Measurements from ENCODE around the gene PPP3CA. TPM values are rescaled to one million over a fixed set of nuclear protein-coding genes. Genes with fewer than 3 reads are reported as not detected.

The PPP3CA gene
- total RNA-seq, 1 experiment from 2014 or later = 15.5 TPM

DNA sequence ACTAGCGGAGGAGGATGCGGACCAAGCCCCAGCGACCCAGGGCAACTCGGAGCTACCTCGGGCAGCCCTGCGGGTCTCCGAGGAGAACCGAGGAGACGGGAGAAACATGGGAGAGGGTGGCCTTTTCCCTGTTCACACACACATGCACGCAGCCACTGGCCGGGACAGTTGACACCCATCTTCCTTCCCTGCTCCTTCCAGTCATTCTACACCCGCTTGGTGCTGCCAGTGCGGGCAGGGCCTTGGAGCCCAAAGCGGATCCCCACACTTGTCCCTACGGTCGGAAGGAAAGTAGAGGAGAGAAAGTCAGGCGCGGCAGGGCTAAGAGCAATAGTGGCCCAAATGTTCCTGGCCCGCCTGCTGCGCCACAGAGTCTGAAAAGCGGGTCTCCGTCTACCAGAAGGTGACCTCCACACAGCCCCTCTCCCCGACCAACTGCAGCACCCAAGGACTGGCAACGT lies 1.1 kb upstream of the PPP3CA start:
- no peaks in the 10 kb centered on the region for H3K36me3 ChIP-seq (ENCODE audit: low read depth, low read length)
- intact Hi-C loops (cut with micrococcal nuclease) = loop anchor here (2.0 to 10.0 kb wide), 7 partner anchors 84 to 914 kb away; partner anchors contain the start of gene BANK1
- ATAC-seq (0 out of 2 replicates have a peak, but pooled peaks have one; percentile 2), DNase-seq (peak; percentile 31)
- peak overlapping the region; percentile 97 for H3K4me3 ChIP-seq (ENCODE audit: low read length)
- ChIA-PET CTCF (no interaction called here), POLR2A (ENCODE audit: unreplicated experiment) (interaction anchor here (0.6 to 1.6 kb wide), 5 partner anchors 8 to 328 kb away, joined by 3 to 8 read pairs (median 8); no protein-coding TSS in a partner anchor)
- H2AFZ ChIP-seq (ENCODE audit: low read length) = peak overlapping the region; percentile 86; the same call in 1 of the 2 replicates
- no peaks in the 10 kb centered on the region for H3K9me3 ChIP-seq (ENCODE audit: low read length)
- peaks cover 27% of the 10 kb centered on the region for H3K4me1 ChIP-seq (ENCODE audit: insufficient read depth, low read length)
- no TSS peak for BruUV-seq (replicated peaks)
- peaks cover 10% of the 10 kb centered on the region; the same call in 1 of the 2 replicates for H4K20me1 ChIP-seq (ENCODE audit: low read length)
- no peaks in the 10 kb centered on the region for H3F3A ChIP-seq (ENCODE audit: low read length, unreplicated experiment)
- TF ChIP-seq, protein P1, sequence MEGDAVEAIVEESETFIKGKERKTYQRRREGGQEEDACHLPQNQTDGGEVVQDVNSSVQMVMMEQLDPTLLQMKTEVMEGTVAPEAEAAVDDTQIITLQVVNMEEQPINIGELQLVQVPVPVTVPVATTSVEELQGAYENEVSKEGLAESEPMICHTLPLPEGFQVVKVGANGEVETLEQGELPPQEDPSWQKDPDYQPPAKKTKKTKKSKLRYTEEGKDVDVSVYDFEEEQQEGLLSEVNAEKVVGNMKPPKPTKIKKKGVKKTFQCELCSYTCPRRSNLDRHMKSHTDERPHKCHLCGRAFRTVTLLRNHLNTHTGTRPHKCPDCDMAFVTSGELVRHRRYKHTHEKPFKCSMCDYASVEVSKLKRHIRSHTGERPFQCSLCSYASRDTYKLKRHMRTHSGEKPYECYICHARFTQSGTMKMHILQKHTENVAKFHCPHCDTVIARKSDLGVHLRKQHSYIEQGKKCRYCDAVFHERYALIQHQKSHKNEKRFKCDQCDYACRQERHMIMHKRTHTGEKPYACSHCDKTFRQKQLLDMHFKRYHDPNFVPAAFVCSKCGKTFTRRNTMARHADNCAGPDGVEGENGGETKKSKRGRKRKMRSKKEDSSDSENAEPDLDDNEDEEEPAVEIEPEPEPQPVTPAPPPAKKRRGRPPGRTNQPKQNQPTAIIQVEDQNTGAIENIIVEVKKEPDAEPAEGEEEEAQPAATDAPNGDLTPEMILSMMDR (conservative IDR thresholded peaks at IDR 0.05; ENCODE audit: low read depth, low read length) = no peak
- TF ChIP-seq EZH2phosphoT487 (IDR thresholded peaks at IDR 0.05; ENCODE audit: borderline replicate concordance, low read length) = no peak
- no peak for TF ChIP-seq EZH2 (IDR thresholded peaks at IDR 0.05; ENCODE audit: low read length, unreplicated experiment)
- H3K9ac ChIP-seq (ENCODE audit: low read length) = peak overlapping the region; percentile 92
- peak overlapping the region; percentile 93 for H3K27ac ChIP-seq (ENCODE audit: low read length)
- peaks cover 41% of the 10 kb centered on the region for H3K79me2 ChIP-seq (ENCODE audit: low read length)
- H3K4me2 ChIP-seq (ENCODE audit: low read length) = peak overlapping the region; percentile 96
- no peaks in the 10 kb centered on the region for H3K9me2 ChIP-seq (replicated peaks; ENCODE audit: low read length)
- H3K27me3 ChIP-seq (ENCODE audit: low read length) = no peaks in the 10 kb centered on the region

DNA sequence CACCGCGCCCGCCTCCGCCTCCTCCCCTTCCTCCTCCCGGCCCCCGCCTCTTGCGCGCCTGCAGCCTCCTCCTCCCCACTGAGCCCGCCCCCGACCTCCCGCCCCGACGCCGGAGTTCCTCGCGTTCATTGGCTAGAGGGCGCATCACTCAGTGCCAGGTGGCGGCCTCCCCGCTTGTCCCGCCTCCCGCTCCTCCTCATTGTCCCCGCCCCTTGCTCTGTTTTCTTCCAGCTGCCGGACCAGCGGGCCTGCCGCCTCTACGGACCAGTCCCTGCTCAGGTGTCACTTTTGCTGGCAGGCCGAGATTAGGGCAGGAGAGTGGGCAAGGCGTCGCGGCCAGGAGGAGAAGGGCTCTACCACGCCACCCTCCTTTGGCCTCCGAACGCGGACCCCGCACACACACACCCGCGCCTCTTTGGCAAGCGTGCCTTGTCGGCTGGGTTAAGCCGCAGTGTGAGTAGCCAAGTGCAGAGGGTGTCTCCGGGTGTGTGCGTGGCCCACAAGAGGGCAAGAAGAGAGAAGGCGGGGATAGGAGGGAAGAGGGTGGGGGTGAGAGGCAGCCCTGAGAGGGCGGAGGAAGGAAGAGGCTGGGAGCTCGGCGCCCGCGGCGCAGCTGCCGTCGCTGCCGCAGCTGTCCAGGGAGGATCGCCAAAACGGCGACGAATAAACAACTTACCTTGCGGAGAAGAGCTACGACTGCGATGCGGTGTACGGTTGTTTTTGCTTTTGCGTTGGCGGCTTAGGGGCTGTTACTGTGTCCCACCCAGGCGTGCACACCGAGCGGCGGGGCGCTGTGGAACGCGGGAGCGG lies 436 bp upstream of the PPP3CA start:
- no peak for TF ChIP-seq EZH2 (IDR thresholded peaks at IDR 0.05; ENCODE audit: low read length, unreplicated experiment)
- no peak for TF ChIP-seq EZH2phosphoT487 (IDR thresholded peaks at IDR 0.05; ENCODE audit: borderline replicate concordance, low read length)
- TF ChIP-seq, protein P1 (conservative IDR thresholded peaks at IDR 0.05; ENCODE audit: low read depth, low read length) = no peak
- Histone ChIP-seq H2AFZ (ENCODE audit: low read length) (peak overlapping the region; percentile 86), H3F3A (ENCODE audit: low read length, unreplicated experiment) (no peaks in the 10 kb centered on the region), H3K9me3 (ENCODE audit: low read length) (no peaks in the 10 kb centered on the region), H4K20me1 (ENCODE audit: low read length) (peaks cover 16% of the 10 kb centered on the region), H3K4me3 (ENCODE audit: low read length) (peak overlapping the region; percentile 97), H3K27me3 (ENCODE audit: low read length) (no peaks in the 10 kb centered on the region), H3K4me1 (ENCODE audit: insufficient read depth, low read length) (peaks cover 27% of the 10 kb centered on the region), H3K27ac (ENCODE audit: low read length) (peak overlapping the region; percentile 93), H3K9me2 (replicated peaks; ENCODE audit: low read length) (no peaks in the 10 kb centered on the region), H3K36me3 (ENCODE audit: low read depth, low read length) (no peaks in the 10 kb centered on the region), H3K79me2 (ENCODE audit: low read length) (peaks cover 48% of the 10 kb centered on the region), H3K9ac (ENCODE audit: low read length) (peak overlapping the region; percentile 94), H3K4me2 (ENCODE audit: low read length) (peak overlapping the region; percentile 96)
- ChIA-PET POLR2A (ENCODE audit: unreplicated experiment) (interaction anchor here (0.6 to 1.6 kb wide), 8 partner anchors 8 to 384 kb away, joined by 3 to 8 read pairs (median 7); no protein-coding TSS in a partner anchor), CTCF (interaction anchor here (1.0 kb wide), 1 partner anchor 383 kb away, joined by 3 read pairs; no protein-coding TSS in a partner anchor)
- BruUV-seq (replicated peaks) = TSS peak; percentile 74
- ATAC-seq (peak; percentile 65), DNase-seq (peak; percentile 91)
- intact Hi-C loops (cut with micrococcal nuclease) = loop anchor here (2.0 to 10.0 kb wide), 8 partner anchors 83 to 927 kb away; partner anchors contain the start of gene BANK1
